Osteoblast (primary cell): Measurements from ENCODE around the gene ZNF641. TPM values are rescaled to one million over a fixed set of nuclear protein-coding genes. Genes with fewer than 3 reads are reported as not detected.

Experiments used
- DNase-seq: peaks from one replicate; pipeline ENCODE4 v3.0.0; 2011; ENCODE audit warnings: low spot score, mixed read lengths; ENCODE audit not compliant: insufficient read length; ENCODE audit errors: missing footprints
- H2AFZ ChIP-seq: 2 replicates; pipeline ENCODE4 v1.6.0; 2011; ENCODE audit warnings: mild to moderate bottlenecking, low read length
- H3K27ac ChIP-seq: 2 replicates; pipeline ENCODE4 v1.5.1; 2011; ENCODE audit warnings: mild to moderate bottlenecking, low read depth, low read length, moderate library complexity
- H3K27me3 ChIP-seq: 2 replicates; pipeline ENCODE4 v1.6.0; 2012; ENCODE audit warnings: mild to moderate bottlenecking, control low read depth, inconsistent platforms, low read length, moderate library complexity; ENCODE audit not compliant: insufficient read depth
- H3K36me3 ChIP-seq: 2 replicates; pipeline ENCODE4 v1.5.1; 2011; ENCODE audit warnings: mild to moderate bottlenecking, low read length, control low read depth, moderate library complexity; ENCODE audit not compliant: insufficient read depth
- H3K4me1 ChIP-seq: 2 replicates; pipeline ENCODE4 v1.5.1; 2011; ENCODE audit warnings: mild to moderate bottlenecking, low read length, control low read depth, moderate library complexity; ENCODE audit not compliant: insufficient read depth
- H3K4me2 ChIP-seq: 2 replicates; pipeline ENCODE4 v1.6.0; 2011; ENCODE audit warnings: mild to moderate bottlenecking, low read length; ENCODE audit not compliant: insufficient read depth
- H3K4me3 ChIP-seq: fragments of 200-600 bp; sonication (generic); 3 replicates; pipeline ENCODE4 v1.5.1; 2012; ENCODE audit warnings: mild to moderate bottlenecking, low read length, inconsistent platforms; ENCODE audit not compliant: insufficient read depth
- H3K79me2 ChIP-seq: 2 replicates; pipeline ENCODE4 v1.6.0; 2012; ENCODE audit warnings: mild to moderate bottlenecking, low read length, control low read depth, inconsistent platforms; ENCODE audit not compliant: insufficient read depth
- H3K9me3 ChIP-seq: 2 replicates; pipeline ENCODE4 v1.5.1; 2011; ENCODE audit warnings: low read depth, low read length, control low read depth
- H4K20me1 ChIP-seq: 2 replicates; pipeline ENCODE4 v1.6.0; 2012; ENCODE audit warnings: mild to moderate bottlenecking, low read length, control low read depth; ENCODE audit not compliant: insufficient read depth
- CTCF ChIP-seq: IDR thresholded peaks from 2 replicates; pipeline ENCODE4 v1.5.1; 2011; ENCODE audit warnings: mild to moderate bottlenecking, low read depth, low read length, moderate library complexity; ENCODE audit errors: extremely low read depth
- small RNA-seq: library from RNA; depleted of rRNA; stranded (forward); fragments of <200 nt; gene quantifications from one replicate; pipeline ENCODE3, GENCODE V24; 2012
- total RNA-seq: library from RNA; depleted of rRNA; stranded (reverse); fragments of >200 nt; gene quantifications from 2 replicates; pipeline ENCODE4 v1.2.3, GENCODE V29; 2012

ZNF641 gene
- total RNA-seq, 1 donor, result 14.1 TPM

- Histone ChIP-seq H3K4me1 (peaks cover 2% of the 10 kb centered on the region), H3K36me3 (no peaks in the 10 kb centered on the region), H3K27me3 (no peaks in the 10 kb centered on the region), H3K4me2 (no peak overlapping the region), H2AFZ (no peak overlapping the region), H3K4me3 (no peak overlapping the region), H4K20me1 (no peaks in the 10 kb centered on the region), H3K27ac (no peak overlapping the region), H3K9me3 (no peaks in the 10 kb centered on the region), H3K79me2 (no peaks in the 10 kb centered on the region)
- DNase-seq, result no peak
- no peak for TF ChIP-seq CTCF
Measured at GRCh38 chr12:48292040-48292439, 58.7 kb downstream of the ZNF641 start.

- H4K20me1 ChIP-seq, result no peaks in the 10 kb centered on the region
- H3K27ac ChIP-seq, result no peak overlapping the region
- H3K79me2 ChIP-seq, result no peaks in the 10 kb centered on the region
- no peak for TF ChIP-seq CTCF
- peaks cover 2% of the 10 kb centered on the region for H3K4me1 ChIP-seq
- H3K9me3 ChIP-seq, result no peaks in the 10 kb centered on the region
- H3K4me2 ChIP-seq, result no peak overlapping the region
- no peaks in the 10 kb centered on the region for H3K36me3 ChIP-seq
- H3K4me3 ChIP-seq, result no peak overlapping the region
- no peaks in the 10 kb centered on the region for H3K27me3 ChIP-seq
- no peak overlapping the region for H2AFZ ChIP-seq
- no peak for DNase-seq
Measured at GRCh38 chr12:48291511-48291910, 59.2 kb downstream of the ZNF641 start.

- no peaks in the 10 kb centered on the region for H3K36me3 ChIP-seq
- DNase-seq, result no peak
- no peaks in the 10 kb centered on the region for H3K9me3 ChIP-seq
- no peaks in the 10 kb centered on the region for H3K27me3 ChIP-seq
- no peaks in the 10 kb centered on the region for H4K20me1 ChIP-seq
- no peaks in the 10 kb centered on the region for H3K4me1 ChIP-seq
- H3K4me2 ChIP-seq, result no peak overlapping the region
- TF ChIP-seq CTCF, result no peak
- no peak overlapping the region for H3K27ac ChIP-seq
- no peaks in the 10 kb centered on the region for H3K79me2 ChIP-seq
- no peak overlapping the region for H2AFZ ChIP-seq
- H3K4me3 ChIP-seq, result no peak overlapping the region
Measured at GRCh38 chr12:48288387-48289268, 62.1 kb downstream of the ZNF641 start.

Small RNAs within 50 kb of the gene (small RNA-seq; reads per million reads assigned to genes)
- not detected for gene AC024257.2

Other genes with a start within 250 kb of the ZNF641 start
- gene SENP1, start 244.8 kb downstream of the ZNF641 start, total RNA-seq, result 23.9 and 27.4 TPM in 2 replicates
- 64.8 and 81.0 TPM in 2 replicates for gene PFKM, start 231.6 kb downstream of the ZNF641 start, total RNA-seq
- gene ASB8, start 193.4 kb downstream of the ZNF641 start, total RNA-seq, result 35.5 and 35.9 TPM in 2 replicates
- under 0.01 TPM in 1 of 2 replicates, not detected in the other for gene CCDC184, start 167.3 kb downstream of the ZNF641 start, total RNA-seq
- not detected in 2 replicates for gene OR10AD1, start 147.6 kb downstream of the ZNF641 start, total RNA-seq
- not detected in 2 replicates for gene ANP32D, start 121.6 kb upstream of the ZNF641 start, total RNA-seq
- not detected in 2 replicates for gene C12orf54, start 131.6 kb upstream of the ZNF641 start, total RNA-seq
- gene OR8S1, start 174.7 kb upstream of the ZNF641 start, total RNA-seq, result not detected in 2 replicates
- not detected in 2 replicates for gene LALBA, start 219.1 kb upstream of the ZNF641 start, total RNA-seq